Stimulated activated CD8-positive, alpha-beta memory T cell treated with anti-CD3 and anti-CD28 coated beads, Interleukin-12 subunit alpha, Interleukin-12 subunit beta, amount 100 ng/mL, for 24 hours (primary cell): ENCODE measurements around the gene DUSP10.

Experiments used
- DNase-seq: peaks from one replicate; pipeline ENCODE4 v3.0.0-alpha.2; 2020; ENCODE audit errors: extremely low read depth

Gene DUSP10

GRCh38 chr1:221741703-221742554 lies at the start of gene DUSP10:
DUSP10 (minus strand) TSS chr1:221742089; CDS start chr1:221739744, 2,345 bp downstream.
- peak; percentile 95 for DNase-seq

- DNase-seq, result no peak
These were observed 46.6 kb upstream of the DUSP10 start for GRCh38 chr1:221788466-221788865.

- no peak for DNase-seq
These were observed 44.8 kb upstream of the DUSP10 start for GRCh38 chr1:221786647-221787046.

GRCh38 chr1:221783936-221784335 lies 42.0 kb upstream of the DUSP10 start:
- no peak for DNase-seq

GRCh38 chr1:221783437-221783836 lies 41.5 kb upstream of the DUSP10 start:
- DNase-seq, result no peak

- no peak for DNase-seq
These were observed 41.1 kb upstream of the DUSP10 start for GRCh38 chr1:221782970-221783369.

GRCh38 chr1:221782477-221782876 lies 40.6 kb upstream of the DUSP10 start:
- DNase-seq, result no peak

- DNase-seq, result no peak
These were observed 39.3 kb upstream of the DUSP10 start for GRCh38 chr1:221781102-221781755.

- DNase-seq, result no peak
These were observed 38.3 kb upstream of the DUSP10 start for GRCh38 chr1:221780175-221780574.

- DNase-seq, result no peak
These were observed 37.9 kb upstream of the DUSP10 start for GRCh38 chr1:221779771-221780170.

- no peak for DNase-seq
These were observed 36.8 kb upstream of the DUSP10 start for GRCh38 chr1:221778535-221779142.

- DNase-seq, result no peak
These were observed 36.2 kb upstream of the DUSP10 start for GRCh38 chr1:221778125-221778524.

- DNase-seq, result no peak
These were observed 35.7 kb upstream of the DUSP10 start for GRCh38 chr1:221777431-221778072.

- no peak for DNase-seq
These were observed 34.8 kb upstream of the DUSP10 start for GRCh38 chr1:221776495-221777301.

- no peak for DNase-seq
These were observed 33.3 kb upstream of the DUSP10 start for GRCh38 chr1:221775206-221775605.

- no peak for DNase-seq
These were observed 32.4 kb upstream of the DUSP10 start for GRCh38 chr1:221774054-221774842.

GRCh38 chr1:221773383-221773782 lies 31.5 kb upstream of the DUSP10 start:
- DNase-seq, result no peak

GRCh38 chr1:221772117-221772516 lies 30.2 kb upstream of the DUSP10 start:
- no peak for DNase-seq

GRCh38 chr1:221768444-221769066 lies 26.7 kb upstream of the DUSP10 start:
- DNase-seq, result no peak

GRCh38 chr1:221766210-221766609 lies 24.3 kb upstream of the DUSP10 start:
- no peak for DNase-seq
